Measurements from ENCODE around the gene OBP2A. TPM values are rescaled to one million over a fixed set of nuclear protein-coding genes. Genes with fewer than 3 reads are reported as not detected.
A peak's percentile ranks its signal among the peaks of the same experiment; 100 is the strongest.
"Not testable (repeated sequence)": the region's sequence is repeated elsewhere in the genome, so short reads cannot be mapped to it uniquely, and the experiment has no call there.

The OBP2A gene
- total and polyA plus RNA-seq, 12 donors, result not detected

DNA sequence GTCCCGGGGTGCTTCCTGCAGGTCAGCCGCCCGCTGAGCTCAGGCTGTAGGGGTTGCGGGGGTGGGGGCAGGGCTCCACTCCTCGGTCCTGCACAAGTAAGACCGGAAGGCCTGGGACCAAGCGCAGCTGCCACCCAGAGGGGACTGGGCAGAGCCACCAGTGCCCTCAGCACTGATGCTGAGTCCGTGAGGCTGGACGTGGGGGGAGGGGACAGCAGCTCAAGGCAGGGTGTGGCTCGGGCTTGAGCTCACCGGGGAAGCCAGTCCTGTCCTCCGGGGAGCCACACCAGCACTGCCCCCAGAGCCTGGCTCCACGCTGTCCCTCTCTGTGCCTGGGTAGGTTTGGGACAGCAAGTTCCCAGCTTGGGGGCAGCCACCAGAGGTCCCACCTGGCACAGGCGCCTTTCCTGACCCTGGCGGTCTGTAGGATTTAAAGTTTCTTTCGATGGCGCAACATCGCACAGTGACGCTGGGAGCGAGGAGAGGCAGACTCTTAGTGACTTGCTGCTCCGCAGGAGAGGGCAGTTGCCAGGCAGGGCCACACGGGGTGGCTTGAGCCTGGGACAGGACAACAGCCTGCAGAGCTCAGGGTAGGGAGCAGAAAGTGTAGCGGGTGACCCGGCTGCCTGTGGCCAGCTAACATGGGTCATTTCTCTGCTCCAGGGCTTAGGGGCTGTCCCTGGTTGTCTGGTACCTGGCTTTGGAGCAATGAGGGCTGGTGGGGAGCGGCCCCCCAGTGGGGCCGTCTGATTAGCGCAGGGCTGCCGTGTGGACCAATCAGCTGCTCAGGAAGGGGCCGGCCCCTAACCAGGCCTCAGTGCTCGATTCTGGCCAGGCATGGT, 19.0 kb upstream of the OBP2A start:
- no peak for TF ChIP-seq POLR2A (IDR thresholded peaks at IDR 0.05)
- TF ChIP-seq, protein P1, sequence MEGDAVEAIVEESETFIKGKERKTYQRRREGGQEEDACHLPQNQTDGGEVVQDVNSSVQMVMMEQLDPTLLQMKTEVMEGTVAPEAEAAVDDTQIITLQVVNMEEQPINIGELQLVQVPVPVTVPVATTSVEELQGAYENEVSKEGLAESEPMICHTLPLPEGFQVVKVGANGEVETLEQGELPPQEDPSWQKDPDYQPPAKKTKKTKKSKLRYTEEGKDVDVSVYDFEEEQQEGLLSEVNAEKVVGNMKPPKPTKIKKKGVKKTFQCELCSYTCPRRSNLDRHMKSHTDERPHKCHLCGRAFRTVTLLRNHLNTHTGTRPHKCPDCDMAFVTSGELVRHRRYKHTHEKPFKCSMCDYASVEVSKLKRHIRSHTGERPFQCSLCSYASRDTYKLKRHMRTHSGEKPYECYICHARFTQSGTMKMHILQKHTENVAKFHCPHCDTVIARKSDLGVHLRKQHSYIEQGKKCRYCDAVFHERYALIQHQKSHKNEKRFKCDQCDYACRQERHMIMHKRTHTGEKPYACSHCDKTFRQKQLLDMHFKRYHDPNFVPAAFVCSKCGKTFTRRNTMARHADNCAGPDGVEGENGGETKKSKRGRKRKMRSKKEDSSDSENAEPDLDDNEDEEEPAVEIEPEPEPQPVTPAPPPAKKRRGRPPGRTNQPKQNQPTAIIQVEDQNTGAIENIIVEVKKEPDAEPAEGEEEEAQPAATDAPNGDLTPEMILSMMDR (IDR thresholded peaks at IDR 0.05), result no peak
- Histone ChIP-seq H3K27ac (no peak overlapping the region), H3K27me3 (no peaks in the 10 kb centered on the region), H3K4me3 (no peak overlapping the region), H3K36me3 (replicated peaks in 1 of 2) (no peaks in the 10 kb centered on the region), H3K4me1 (replicated peaks in 1 of 2) (no peaks in the 10 kb centered on the region), H3K9me3 (replicated peaks in 1 of 3) (no peaks in the 10 kb centered on the region)
- 74 to 81% (median 76%) methylated on average over 12 to 30 of the region's 30 CpGs for WGBS, 4 donors
- intact Hi-C loops (cut with DNase I), result no loop called here
- DNase-seq, result peak in 3 of 7 donors; percentile 9 to 43 (median 16)

DNA sequence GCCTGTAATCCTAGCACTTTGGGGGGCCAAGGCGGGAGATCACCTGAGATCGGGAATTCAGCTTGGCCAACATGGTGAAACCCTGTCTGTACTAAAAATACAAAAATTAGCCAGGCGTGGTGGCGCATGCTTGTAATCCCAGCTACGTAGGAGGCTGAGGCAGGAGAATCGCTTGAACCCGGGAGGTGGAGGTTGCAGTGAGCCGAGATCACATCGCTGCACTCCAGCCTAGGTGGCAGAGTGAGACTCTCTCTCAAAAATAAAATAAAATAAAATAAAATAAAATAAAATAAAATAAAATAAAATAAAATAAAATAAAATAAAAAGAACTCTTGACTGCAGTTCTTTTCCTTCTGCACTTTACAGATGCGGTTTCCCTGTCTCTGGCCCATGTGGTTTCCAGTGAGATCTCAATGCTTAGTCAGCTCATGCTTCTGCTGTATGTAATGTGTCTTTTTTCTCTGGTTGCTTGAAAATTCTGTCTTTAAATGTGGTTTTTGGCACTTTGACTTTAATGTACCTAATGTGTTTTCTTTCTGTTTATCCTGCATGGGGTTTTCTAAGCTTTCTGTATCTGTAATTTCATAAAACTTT, 17.0 kb upstream of the OBP2A start:
- H3K9me3 ChIP-seq (replicated peaks in 1 of 3); H3K4me1 ChIP-seq (replicated peaks in 1 of 2); H3K4me3 ChIP-seq; H3K36me3 ChIP-seq (replicated peaks in 1 of 2); intact Hi-C loops (cut with DNase I); H3K27me3 ChIP-seq; H3K27ac ChIP-seq: not testable (repeated sequence)
- DNase-seq, result peak in 2 of 7 donors; percentile 1 to 3
- 89 to 96% (median 94%) methylated on average over 10 of the region's 10 CpGs for WGBS, 4 donors

DNA sequence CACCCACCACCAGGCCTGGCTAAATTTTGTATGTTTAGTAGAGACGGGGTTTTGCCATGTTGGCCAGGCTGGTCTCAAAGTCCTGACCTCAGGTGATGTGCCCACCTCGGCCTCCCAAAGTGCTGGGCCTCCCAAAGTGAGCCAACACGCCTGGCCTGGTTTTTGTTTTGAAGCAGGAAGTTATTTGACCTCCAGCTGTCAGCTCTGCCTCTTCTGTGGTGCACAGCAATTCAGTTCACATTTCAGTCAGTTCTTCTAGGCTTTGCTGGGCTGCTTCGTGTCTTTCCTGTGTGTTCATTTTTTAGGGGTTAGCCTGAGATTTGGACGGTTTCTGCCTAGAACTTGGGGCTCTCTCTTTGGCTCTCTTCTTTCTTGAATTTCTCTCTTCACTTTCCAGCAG, 15.8 kb upstream of the OBP2A start:
- H3K27ac ChIP-seq, result no peak overlapping the region
- DNase-seq, result peak in 1 of 7 donors; percentile 2
- no peaks in the 10 kb centered on the region for H3K4me1 ChIP-seq (replicated peaks in 1 of 2)
- intact Hi-C loops (cut with DNase I), result no loop called here
- no peaks in the 10 kb centered on the region for H3K9me3 ChIP-seq (replicated peaks in 1 of 3)
- no peak overlapping the region for H3K4me3 ChIP-seq
- H3K36me3 ChIP-seq (replicated peaks in 1 of 2), result no peaks in the 10 kb centered on the region
- TF ChIP-seq POLR2A (IDR thresholded peaks at IDR 0.05), result no peak
- TF ChIP-seq, protein P1 (IDR thresholded peaks at IDR 0.05), result no peak
- no peaks in the 10 kb centered on the region for H3K27me3 ChIP-seq
- whole genome bisulfite sequencing, 4 donors, result 80 to 86% (median 82%) methylated on average over 5 of the region's 5 CpGs

DNA sequence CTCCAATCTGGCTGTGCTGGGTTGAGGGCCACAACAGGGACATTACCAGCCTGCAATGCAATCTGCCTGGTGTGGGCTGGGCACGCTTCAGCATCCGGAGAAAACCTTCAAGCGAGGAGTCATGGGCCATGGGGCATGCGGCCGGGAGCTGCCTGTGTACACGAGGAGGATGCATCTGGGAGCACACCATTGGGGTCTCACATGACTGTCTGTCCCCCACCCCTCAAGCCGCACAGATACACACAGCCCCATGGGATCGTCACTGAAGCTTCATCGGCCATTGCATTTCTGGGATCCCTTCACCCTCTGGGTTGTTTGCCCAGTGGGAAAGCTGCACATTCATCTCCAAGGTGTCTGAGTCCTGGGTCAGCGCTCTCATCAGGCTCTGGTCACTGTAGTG, 14.8 kb upstream of the OBP2A start:
- Histone ChIP-seq H3K4me1 (replicated peaks in 1 of 2) (no peaks in the 10 kb centered on the region), H3K27me3 (no peaks in the 10 kb centered on the region), H3K36me3 (replicated peaks in 1 of 2) (no peaks in the 10 kb centered on the region), H3K9me3 (replicated peaks in 1 of 3) (no peaks in the 10 kb centered on the region), H3K4me3 (no peak overlapping the region), H3K27ac (no peak overlapping the region)
- TF ChIP-seq, protein P1 (IDR thresholded peaks at IDR 0.05), result no peak
- TF ChIP-seq POLR2A (IDR thresholded peaks at IDR 0.05), result no peak
- no peak for DNase-seq
- intact Hi-C loops (cut with DNase I), result no loop called here
- 91 to 100% (median 96%) methylated on average over 3 to 10 of the region's 10 CpGs for WGBS, 4 donors

Data from adrenal gland (tissue), 12 donors.